HG03175 (cell line): Measurements from ENCODE around the gene UBE2L5.

ENCODE experiments used
- ATAC-seq: cut with Tn5 transposase; IDR thresholded peaks from one replicate; pipeline ENCODE4 v1.9.1; 2021; ENCODE audit warnings: mild to moderate bottlenecking, moderate library complexity; ENCODE audit not compliant: unreplicated experiment

Gene UBE2L5

GRCh38 chr13:30404207-30404606 is 18.1 kb upstream of the UBE2L5 start:
- ATAC-seq: no peak

- no peak for ATAC-seq
Measured at GRCh38 chr13:30406779-30407416, 15.4 kb upstream of the UBE2L5 start.

- ATAC-seq: peak; percentile 88
Measured at GRCh38 chr13:30408319-30409101, 13.8 kb upstream of the UBE2L5 start.

GRCh38 chr13:30409886-30410704 is 12.2 kb upstream of the UBE2L5 start:
- no peak for ATAC-seq

- ATAC-seq: no peak
Measured at GRCh38 chr13:30410705-30411125, 11.6 kb upstream of the UBE2L5 start.

GRCh38 chr13:30412346-30412745 is 9.9 kb upstream of the UBE2L5 start:
- no peak for ATAC-seq

GRCh38 chr13:30413842-30414241 is 8.5 kb upstream of the UBE2L5 start:
- no peak for ATAC-seq

GRCh38 chr13:30415430-30416030 is 6.8 kb upstream of the UBE2L5 start:
- ATAC-seq: peak; percentile 89

- ATAC-seq: no peak
Measured at GRCh38 chr13:30416471-30416870, 5.8 kb upstream of the UBE2L5 start.

- ATAC-seq: no peak
Measured at GRCh38 chr13:30418075-30418716, 4.1 kb upstream of the UBE2L5 start.

GRCh38 chr13:30418717-30419459 is 3.4 kb upstream of the UBE2L5 start:
- ATAC-seq: no peak

- ATAC-seq: peak; percentile 34
Measured at GRCh38 chr13:30421093-30422053, 920 bp upstream of the UBE2L5 start.

- ATAC-seq: no peak
Measured at GRCh38 chr13:30423891-30424290, 1.6 kb downstream of the UBE2L5 start.

GRCh38 chr13:30429235-30429634 is 6.9 kb downstream of the UBE2L5 start:
- ATAC-seq: no peak

GRCh38 chr13:30429721-30430694 is 7.7 kb downstream of the UBE2L5 start:
- ATAC-seq: peak; percentile 79

GRCh38 chr13:30431269-30431940 is 9.1 kb downstream of the UBE2L5 start:
- no peak for ATAC-seq

- no peak for ATAC-seq
Measured at GRCh38 chr13:30435911-30436451, 13.7 kb downstream of the UBE2L5 start.
